IgD-negative memory B cell (primary cell): ENCODE data around the gene THUMPD3. TPM values are rescaled to one million over a fixed set of nuclear protein-coding genes. Genes with fewer than 3 reads are reported as not detected.

Source experiments
- H3K27ac Mint-ChIP-seq, 3 donors: one replicate each; pipeline ENCODE4 v1.8.0; 2020 to 2022; ENCODE audit warnings: mild to moderate bottlenecking in 3 of 3, mixed read lengths in 3 of 3, moderate library complexity in 1 of 3
- H3K27me3 Mint-ChIP-seq: one replicate; pipeline ENCODE4 v1.8.0; 2021; ENCODE audit warnings: mixed read lengths
- H3K36me3 Mint-ChIP-seq: one replicate; pipeline ENCODE4 v1.8.0; 2020; ENCODE audit warnings: mild to moderate bottlenecking, mixed read lengths
- H3K4me1 Mint-ChIP-seq, 3 donors: one replicate each; pipeline ENCODE4 v1.8.0; 2020 to 2022; ENCODE audit warnings: mixed read lengths in 3 of 3, mild to moderate bottlenecking in 1 of 3
- H3K4me3 Mint-ChIP-seq, 4 donors: one replicate each; pipeline ENCODE4 v1.8.0; 2020 to 2022; ENCODE audit warnings: mild to moderate bottlenecking in 4 of 4, mixed read lengths in 4 of 4, moderate library complexity in 3 of 4
- H3K9me3 Mint-ChIP-seq, 3 donors: one replicate each; pipeline ENCODE4 v1.8.0; 2020 to 2021; ENCODE audit warnings: mixed read lengths in 3 of 3, mild to moderate bottlenecking in 1 of 3
- polyA plus RNA-seq: library from polyadenylated mRNA; unstranded; fragments of 300-500 nt; fragmentation: Illumina TruSeq; gene quantifications from one replicate; pipeline ENCODE4 v1.2.3, GENCODE V29; 2021

The THUMPD3 gene
- polyA plus RNA-seq, 1 donor from 2014 or later = 17.9 TPM

DNA sequence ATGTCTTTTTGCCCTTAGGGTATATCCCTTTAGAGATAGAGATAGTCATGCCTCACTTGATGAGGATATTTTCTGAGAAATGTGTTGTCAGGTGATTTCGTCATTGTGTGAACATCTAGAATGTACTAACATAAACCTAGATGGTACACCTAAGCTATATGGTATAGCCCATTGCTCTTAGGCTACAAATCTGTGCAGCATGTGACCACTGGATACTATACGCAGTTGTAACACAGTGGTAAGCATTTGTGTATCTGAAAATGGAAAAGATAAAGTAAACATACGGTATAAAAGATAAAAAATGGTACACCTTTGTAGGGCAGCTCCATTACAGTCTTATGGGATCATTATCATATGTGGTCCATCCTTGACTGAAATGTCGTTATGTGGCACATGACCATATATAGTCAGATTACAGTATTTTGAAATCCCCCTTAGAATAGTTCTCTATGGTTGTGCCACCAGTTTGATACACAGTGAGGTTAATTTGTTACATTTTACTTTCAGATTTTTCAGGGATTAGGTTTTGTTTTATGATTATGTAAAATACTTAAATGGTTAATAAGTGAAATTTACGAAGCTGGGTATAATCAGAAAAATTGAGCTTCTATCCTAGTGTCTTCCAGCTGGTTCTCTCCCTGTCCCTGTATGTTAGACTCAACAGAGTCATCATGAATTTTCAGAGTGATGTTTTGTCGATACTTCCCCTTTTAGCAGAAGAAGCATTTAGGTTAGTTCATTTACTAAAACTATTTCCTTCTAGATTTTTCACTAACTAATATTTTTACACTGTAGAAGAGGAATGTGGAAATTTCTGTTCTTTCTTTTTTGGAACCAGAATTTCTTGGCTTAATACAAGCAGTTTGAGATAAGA, 47.4 kb downstream of the THUMPD3 start:
- no peaks in the 10 kb centered on the region for H3K27me3 Mint-ChIP-seq
- H3K36me3 Mint-ChIP-seq = peaks cover 2% of the 10 kb centered on the region
- peak overlapping the region; percentile 0 to 84 (median 67) for H3K27ac Mint-ChIP-seq
- H3K9me3 Mint-ChIP-seq = no peaks in the 10 kb centered on the region
- H3K4me1 Mint-ChIP-seq = peaks cover 46 to 57% (median 52%) of the 10 kb centered on the region in 3 donors
- peak overlapping the region in 2 of 4 donors; percentile 56 to 72 for H3K4me3 Mint-ChIP-seq

DNA sequence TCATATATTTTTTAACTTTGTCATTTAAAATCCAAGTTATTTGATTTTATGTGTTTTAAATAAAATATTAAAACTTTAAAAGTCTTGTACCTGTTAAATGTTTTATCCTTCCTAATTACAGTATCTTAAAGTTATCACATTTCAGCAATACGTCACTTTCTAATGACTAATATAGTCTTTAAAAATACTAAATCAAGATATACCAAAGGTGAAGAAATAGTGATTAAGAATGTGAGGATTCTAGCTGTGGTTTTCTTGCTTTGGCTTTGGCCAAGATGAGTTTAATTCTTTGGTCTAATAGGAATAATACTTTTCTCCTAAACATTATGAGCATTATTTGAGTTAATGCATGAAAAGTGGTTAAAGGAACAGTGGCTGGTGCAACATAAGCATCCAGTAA, 48.4 kb downstream of the THUMPD3 start:
- H3K27me3 Mint-ChIP-seq = no peaks in the 10 kb centered on the region
- no peak overlapping the region for H3K4me3 Mint-ChIP-seq
- H3K9me3 Mint-ChIP-seq = no peaks in the 10 kb centered on the region
- peaks cover 2% of the 10 kb centered on the region for H3K36me3 Mint-ChIP-seq
- peak overlapping the region in 1 of 3 donors; percentile 31 for H3K27ac Mint-ChIP-seq
- H3K4me1 Mint-ChIP-seq = peaks cover 39 to 56% (median 46%) of the 10 kb centered on the region in 3 donors

DNA sequence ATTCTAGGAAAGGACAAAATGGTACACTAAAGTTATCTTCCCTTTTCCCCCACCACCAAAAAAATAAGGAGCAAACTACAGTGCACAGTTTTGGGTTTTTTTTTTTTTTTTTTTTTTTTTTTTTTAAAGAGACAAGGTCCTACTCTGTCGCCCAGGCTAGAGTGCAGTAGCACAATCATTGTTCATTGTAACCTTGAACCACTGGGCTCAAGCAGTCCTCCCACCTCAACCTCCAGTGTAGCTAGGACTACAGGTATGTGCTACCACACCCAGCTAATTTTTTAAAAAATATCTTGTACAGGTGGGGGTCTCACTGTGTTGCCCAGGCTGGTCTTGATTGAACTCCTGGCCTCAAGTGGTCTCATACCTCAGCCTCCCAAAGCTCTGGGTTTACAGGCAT, 49.4 kb downstream of the THUMPD3 start:
- peak overlapping the region in 1 of 4 donors; percentile 27 for H3K4me3 Mint-ChIP-seq
- H3K9me3 Mint-ChIP-seq = no peaks in the 10 kb centered on the region
- no peaks in the 10 kb centered on the region for H3K27me3 Mint-ChIP-seq
- peaks cover 32 to 48% (median 40%) of the 10 kb centered on the region in 3 donors for H3K4me1 Mint-ChIP-seq
- peak overlapping the region; percentile 20 to 32 (median 31) for H3K27ac Mint-ChIP-seq
- H3K36me3 Mint-ChIP-seq = peaks cover 4% of the 10 kb centered on the region

DNA sequence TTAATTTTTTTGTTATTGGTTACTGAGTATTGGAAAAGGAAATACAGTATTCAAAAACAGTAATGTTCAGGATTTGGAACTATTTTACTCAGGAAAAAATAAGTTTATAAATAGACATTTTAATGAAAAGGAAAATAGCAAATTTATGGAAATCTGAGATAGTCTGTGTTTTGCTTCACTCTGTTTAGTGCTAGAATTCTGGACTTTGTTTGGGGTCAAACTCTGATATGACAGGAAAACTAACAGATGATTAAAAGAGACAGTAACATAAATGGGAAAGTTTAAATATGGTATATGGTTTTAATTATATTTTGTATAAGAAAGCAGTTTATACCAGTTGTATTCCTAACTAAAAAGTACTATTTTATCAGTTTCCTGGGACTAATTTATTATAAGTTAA, 52.0 kb downstream of the THUMPD3 start:
- H3K9me3 Mint-ChIP-seq = no peaks in the 10 kb centered on the region
- peaks cover 3% of the 10 kb centered on the region for H3K36me3 Mint-ChIP-seq
- no peak overlapping the region for H3K27ac Mint-ChIP-seq
- no peak overlapping the region for H3K4me3 Mint-ChIP-seq
- peaks cover 23 to 38% (median 31%) of the 10 kb centered on the region in 3 donors for H3K4me1 Mint-ChIP-seq
- no peaks in the 10 kb centered on the region for H3K27me3 Mint-ChIP-seq

DNA sequence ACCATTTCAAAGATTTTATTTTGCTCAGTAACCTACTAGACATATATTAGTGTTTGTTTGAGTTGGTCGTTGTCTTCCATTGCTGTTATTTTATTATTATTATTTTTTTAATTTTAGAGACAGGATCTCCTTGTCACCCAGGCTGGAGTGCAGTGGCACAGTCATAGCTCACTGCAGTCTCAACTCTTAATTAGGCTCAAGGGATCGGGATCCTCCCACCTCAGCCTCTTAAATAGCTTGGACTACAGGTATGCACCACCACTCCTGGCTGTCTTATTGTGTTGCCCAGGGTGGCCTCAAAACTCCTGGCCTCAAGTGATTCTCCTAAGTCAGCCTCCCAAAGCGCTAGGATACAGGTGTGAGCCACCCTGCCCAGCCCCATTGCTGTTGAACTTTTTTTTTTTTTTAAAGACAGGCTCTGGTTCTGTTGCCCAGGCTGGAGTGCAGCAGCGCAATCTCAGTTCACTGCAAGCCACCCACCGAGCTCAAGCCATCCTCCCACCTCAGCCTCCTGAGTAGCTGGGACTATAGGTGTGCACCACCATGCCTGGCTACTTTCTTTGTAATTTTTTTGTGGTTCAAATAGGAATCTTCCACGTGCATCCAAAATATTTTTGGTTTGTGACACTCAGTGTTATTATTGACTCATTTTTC, 52.8 kb downstream of the THUMPD3 start:
- Mint-ChIP-seq H3K4me1 (peaks cover 17 to 39% (median 25%) of the 10 kb centered on the region in 3 donors), H3K9me3 (no peaks in the 10 kb centered on the region), H3K27me3 (no peaks in the 10 kb centered on the region), H3K36me3 (peaks cover 3% of the 10 kb centered on the region), H3K27ac (no peak overlapping the region), H3K4me3 (peak overlapping the region in 1 of 4 donors; percentile 52)

DNA sequence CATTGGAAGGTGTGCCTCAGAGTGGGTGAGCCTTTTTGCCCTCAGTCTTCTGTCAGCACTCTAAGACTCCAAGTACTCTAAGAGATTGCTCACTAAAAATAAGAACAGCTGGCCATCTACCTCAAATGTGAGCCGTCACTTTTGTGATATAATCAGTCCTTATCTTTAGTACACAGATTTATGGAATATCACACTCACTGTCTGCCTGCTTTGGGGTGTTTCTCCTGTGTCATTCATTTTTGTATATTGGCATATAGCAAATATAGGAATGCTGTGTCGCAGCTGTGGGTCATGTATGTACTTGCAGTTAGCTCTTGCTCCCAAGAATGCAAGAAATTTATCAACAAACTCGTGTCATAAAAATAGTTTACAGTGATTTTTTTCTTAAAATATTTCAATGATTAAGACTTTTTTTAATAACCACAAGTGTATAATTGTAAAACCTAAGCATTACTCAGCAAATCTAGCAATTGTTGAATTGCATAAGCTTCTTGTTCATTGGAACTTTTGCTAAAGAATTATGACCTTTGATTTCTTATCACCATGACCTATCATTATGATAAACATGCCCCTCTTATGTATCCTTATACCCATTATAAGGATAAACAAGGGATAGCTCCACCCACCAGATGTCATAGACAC, 53.4 kb downstream of the THUMPD3 start:
- Mint-ChIP-seq H3K27me3 (no peaks in the 10 kb centered on the region), H3K9me3 (no peaks in the 10 kb centered on the region), H3K27ac (no peak overlapping the region), H3K36me3 (peaks cover 3% of the 10 kb centered on the region), H3K4me3 (peak overlapping the region in 1 of 4 donors; percentile 52), H3K4me1 (peaks cover 20 to 41% (median 29%) of the 10 kb centered on the region in 3 donors)

DNA sequence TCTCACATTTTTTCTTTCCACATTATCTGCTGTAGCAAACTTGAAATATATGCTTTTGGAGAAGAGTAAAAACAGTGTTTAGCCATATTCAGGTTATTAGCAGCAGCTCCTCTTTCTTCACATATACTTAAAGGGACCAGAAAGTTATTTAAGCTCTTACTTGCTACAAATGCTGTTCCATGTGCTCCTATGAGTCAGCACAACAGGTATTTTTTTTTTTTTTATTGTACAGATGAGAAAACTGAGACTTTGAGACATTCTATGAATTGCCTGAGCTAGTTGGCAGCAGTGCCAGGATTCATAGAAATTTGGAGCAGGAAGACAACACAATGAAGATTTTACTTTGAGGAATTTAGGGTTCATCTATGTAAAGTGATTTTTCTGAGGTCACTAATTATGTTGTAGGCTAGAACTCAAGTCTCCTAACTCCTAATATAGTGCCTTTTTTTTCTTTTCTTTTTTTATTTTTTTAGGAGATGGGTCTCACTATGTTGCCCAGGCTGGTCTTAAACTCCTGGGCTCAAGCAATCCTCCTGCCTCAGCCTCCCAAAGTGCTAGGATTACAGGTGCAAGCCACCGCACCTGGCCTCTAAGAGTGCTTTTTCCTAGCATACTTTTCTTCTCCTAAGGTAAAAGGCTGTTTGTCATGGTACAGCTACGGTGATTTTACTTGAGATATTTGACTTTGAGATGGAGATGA, 58.1 kb downstream of the THUMPD3 start:
- Mint-ChIP-seq H3K36me3 (peaks cover 3% of the 10 kb centered on the region), H3K4me3 (peak overlapping the region in 2 of 4 donors; percentile 14 to 54), H3K27ac (peak overlapping the region in 2 of 3 donors; percentile 27 to 86), H3K9me3 (no peaks in the 10 kb centered on the region), H3K4me1 (peaks cover 17 to 33% (median 27%) of the 10 kb centered on the region in 3 donors), H3K27me3 (no peaks in the 10 kb centered on the region)

DNA sequence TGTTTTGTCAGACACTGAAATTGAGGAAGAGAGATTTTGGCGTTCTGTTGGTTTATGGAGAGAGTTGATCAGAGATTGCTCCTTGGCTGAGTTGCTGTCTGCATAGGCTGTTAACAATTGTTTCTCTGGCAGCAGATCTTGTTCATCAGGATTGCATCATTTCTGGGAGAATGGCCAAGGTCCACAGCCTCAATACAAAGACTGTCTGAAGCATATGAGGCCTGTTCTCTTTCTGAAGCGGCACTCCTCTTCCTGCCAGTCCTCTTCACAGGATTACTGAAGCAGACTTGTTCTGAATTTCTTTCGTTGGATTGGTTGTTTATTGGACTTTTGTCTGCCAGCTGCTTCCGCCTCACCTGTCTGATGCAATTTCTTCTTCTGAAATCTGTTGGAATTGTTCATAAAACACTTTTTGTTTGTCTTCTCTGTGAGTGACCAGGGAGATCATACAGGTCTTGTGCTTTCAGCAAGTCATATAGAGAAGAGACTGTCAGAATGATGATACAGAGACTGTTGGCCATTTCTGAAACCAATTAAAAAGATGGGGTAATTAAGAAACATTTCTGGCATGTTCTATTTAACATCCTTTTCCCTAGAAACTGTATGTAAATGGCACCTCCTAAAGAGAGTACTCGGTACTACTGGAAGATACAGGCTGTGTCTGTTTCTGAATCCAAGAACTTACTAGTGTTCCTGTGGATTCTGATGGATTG, 60.0 kb downstream of the THUMPD3 start:
- H3K4me3 Mint-ChIP-seq = no peak overlapping the region
- no peaks in the 10 kb centered on the region for H3K27me3 Mint-ChIP-seq
- H3K9me3 Mint-ChIP-seq = no peaks in the 10 kb centered on the region
- peak overlapping the region; percentile 8 to 90 (median 65) for H3K27ac Mint-ChIP-seq
- H3K36me3 Mint-ChIP-seq = no peaks in the 10 kb centered on the region
- H3K4me1 Mint-ChIP-seq = peaks cover 14 to 33% (median 24%) of the 10 kb centered on the region in 3 donors

DNA sequence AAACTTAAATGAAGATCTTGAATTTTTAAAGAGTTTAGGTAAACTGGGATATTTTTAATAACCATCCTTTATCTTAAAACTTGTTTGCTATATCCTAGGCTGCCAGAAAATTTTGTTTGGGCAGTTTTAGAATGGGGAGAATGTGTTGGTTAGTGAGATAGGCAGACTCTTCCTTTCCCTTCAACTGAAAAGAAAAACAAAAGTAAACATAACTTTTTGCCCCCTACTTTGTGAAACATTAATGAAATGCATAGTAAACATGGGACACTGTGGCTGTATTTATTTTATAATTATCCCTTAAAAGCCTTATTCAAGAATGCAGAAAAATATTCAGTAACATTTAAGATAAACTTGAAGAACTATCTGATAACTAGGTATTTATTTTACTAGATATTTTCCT, 65.6 kb downstream of the THUMPD3 start:
- peaks cover 3 to 6% (median 4%) of the 10 kb centered on the region in 3 donors for H3K4me1 Mint-ChIP-seq
- H3K4me3 Mint-ChIP-seq = no peak overlapping the region
- H3K36me3 Mint-ChIP-seq = peaks cover 4% of the 10 kb centered on the region
- no peaks in the 10 kb centered on the region for H3K9me3 Mint-ChIP-seq
- H3K27ac Mint-ChIP-seq = peak overlapping the region in 1 of 3 donors; percentile 86
- no peaks in the 10 kb centered on the region for H3K27me3 Mint-ChIP-seq

DNA sequence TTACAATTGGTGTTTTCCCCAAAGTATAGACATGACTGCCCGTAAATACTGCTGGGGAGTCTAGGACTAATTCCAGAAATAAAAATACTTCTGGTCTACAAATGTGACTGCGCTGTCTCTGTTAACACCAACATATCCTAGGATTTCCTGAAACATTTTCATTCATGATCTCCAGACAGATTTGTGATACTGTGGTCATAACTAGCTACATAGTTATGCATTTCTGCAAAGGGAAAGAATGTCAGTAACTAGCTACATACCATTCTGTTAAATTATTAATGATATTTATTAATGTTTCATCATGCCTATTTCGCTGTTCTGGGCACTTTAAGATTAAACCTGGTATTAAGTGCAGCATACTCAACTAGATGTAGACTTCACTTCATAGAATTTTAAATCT, 67.9 kb downstream of the THUMPD3 start:
- no peak overlapping the region for H3K4me3 Mint-ChIP-seq
- no peaks in the 10 kb centered on the region for H3K27me3 Mint-ChIP-seq
- H3K9me3 Mint-ChIP-seq = no peaks in the 10 kb centered on the region
- peaks cover 9% of the 10 kb centered on the region for H3K36me3 Mint-ChIP-seq
- no peak overlapping the region for H3K27ac Mint-ChIP-seq
- peaks cover 0 to 10% (median 3%) of the 10 kb centered on the region in 3 donors for H3K4me1 Mint-ChIP-seq

DNA sequence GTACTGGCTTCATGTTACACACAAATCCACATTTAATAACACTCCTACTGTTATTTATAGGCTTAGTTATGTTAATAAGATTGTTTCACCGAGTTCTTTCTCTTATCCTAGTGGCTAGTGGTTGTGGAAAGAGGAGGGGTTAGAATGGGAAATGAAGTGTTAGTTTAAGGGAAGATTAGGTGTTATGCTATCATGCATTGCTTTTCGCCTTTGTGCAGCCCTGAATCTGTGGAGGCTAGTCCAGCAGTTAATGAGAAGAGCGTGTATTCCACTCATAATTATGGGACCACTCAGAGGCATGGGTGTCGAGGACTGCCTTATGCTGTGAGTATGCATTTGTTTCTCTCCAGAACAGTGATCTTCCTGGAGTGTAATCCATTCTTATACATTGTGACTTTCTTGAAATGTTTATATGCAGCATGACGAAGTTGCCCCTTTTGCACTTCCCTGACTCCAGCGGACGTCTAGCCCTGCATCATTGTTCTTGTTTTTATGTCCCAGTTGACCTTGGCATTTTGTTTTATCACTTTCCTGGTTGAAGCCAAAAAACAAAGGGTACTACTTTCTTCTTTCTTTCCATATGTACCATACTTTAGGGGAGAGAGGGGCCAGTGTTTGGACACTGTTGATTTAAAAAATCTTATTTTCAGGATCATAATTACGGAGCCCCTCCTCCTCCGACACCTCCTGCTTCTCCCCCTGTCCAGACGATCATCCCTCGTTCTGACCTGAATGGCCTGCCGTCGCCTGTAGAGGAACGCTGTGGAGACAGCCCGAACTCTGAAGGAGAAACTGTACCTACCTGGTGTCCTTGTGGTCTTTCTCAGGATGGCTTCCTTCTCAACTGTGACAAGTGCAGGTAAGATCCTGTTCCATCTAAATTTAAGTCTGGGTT, 71.0 kb downstream of the THUMPD3 start:
- Mint-ChIP-seq H3K4me1 (peaks cover 2 to 10% (median 3%) of the 10 kb centered on the region in 3 donors), H3K36me3 (peaks cover 9% of the 10 kb centered on the region), H3K27me3 (no peaks in the 10 kb centered on the region), H3K4me3 (no peak overlapping the region), H3K27ac (no peak overlapping the region), H3K9me3 (no peaks in the 10 kb centered on the region)

DNA sequence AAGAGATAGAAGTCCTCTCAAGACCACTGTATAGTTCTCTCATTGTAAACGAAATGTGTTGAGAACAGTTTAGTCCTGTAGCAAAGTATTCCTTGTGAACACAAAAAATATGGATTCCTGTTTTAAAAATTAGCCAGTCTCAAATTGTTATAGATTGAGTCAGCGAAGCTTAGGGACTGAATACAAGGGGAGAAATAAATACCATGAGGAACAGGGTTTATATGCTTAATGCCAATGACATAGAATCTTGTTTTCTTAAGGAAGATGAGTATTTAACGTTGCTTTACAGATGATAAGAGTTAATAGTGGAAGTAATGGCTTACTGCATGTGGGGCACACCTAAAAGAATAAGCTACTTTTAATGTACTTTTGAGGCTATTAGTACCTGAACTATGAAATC, 72.5 kb downstream of the THUMPD3 start:
- no peak overlapping the region for H3K4me3 Mint-ChIP-seq
- no peak overlapping the region for H3K27ac Mint-ChIP-seq

More for the DNA sequence above, 72.5 kb downstream of the THUMPD3 start:
- Mint-ChIP-seq H3K27me3 (no peaks in the 10 kb centered on the region), H3K4me1 (peaks cover 2 to 10% (median 3%) of the 10 kb centered on the region in 3 donors), H3K9me3 (no peaks in the 10 kb centered on the region), H3K36me3 (peaks cover 7% of the 10 kb centered on the region)
